Aorta (tissue), 5 donors: Measurements from ENCODE around the gene LASP1. TPM values are rescaled to one million over a fixed set of nuclear protein-coding genes. Genes with fewer than 3 reads are reported as not detected.

Experiments
- ATAC-seq: fragments of 200-7000 bp; cut with Tn5 transposase; one replicate; pipeline ENCODE4 v1.9.1; 2022; ENCODE audit warnings: moderate library complexity; ENCODE audit not compliant: low FRiP score
- DNase-seq, 2 donors: peaks; one replicate each; pipeline ENCODE4 v3.0.0-alpha.2; 2020
- H3K27ac ChIP-seq, 2 donors: one replicate each; pipeline ENCODE4 v1.5.1; 2013; ENCODE audit warnings: low read length in 2 of 2, mild to moderate bottlenecking in 2 of 2, moderate library complexity in 2 of 2, control low read depth in 1 of 2, inconsistent platforms in 1 of 2, low read depth in 1 of 2
- H3K27me3 ChIP-seq, 2 donors: one replicate each; pipeline ENCODE4 v1.6.1; 2013; ENCODE audit warnings: control low read depth in 1 of 2, low read length in 1 of 2, mild to moderate bottlenecking in 1 of 2, moderate library complexity in 1 of 2; ENCODE audit not compliant: insufficient read depth in 2 of 2, control insufficient read depth in 1 of 2
- H3K36me3 ChIP-seq, 2 donors: one replicate each; pipeline ENCODE4 v1.6.1; 2013; ENCODE audit warnings: control low read depth in 1 of 2, low read length in 1 of 2, mild to moderate bottlenecking in 1 of 2; ENCODE audit not compliant: insufficient read depth in 2 of 2, control insufficient read depth in 1 of 2
- H3K4me1 ChIP-seq, 2 donors: one replicate each; pipeline ENCODE4 v1.6.1; 2013; ENCODE audit warnings: low read length in 2 of 2, control low read depth in 1 of 2, mild to moderate bottlenecking in 1 of 2, moderate library complexity in 1 of 2; ENCODE audit not compliant: insufficient read depth in 2 of 2, control insufficient read depth in 1 of 2
- H3K4me3 ChIP-seq, 2 donors: one replicate each; pipeline ENCODE4 v1.5.1; 2013; ENCODE audit warnings: low read length in 2 of 2, control low read depth in 1 of 2, mild to moderate bottlenecking in 1 of 2
- H3K9me3 ChIP-seq: one replicate; pipeline ENCODE4 v1.6.1; 2013; ENCODE audit warnings: mild to moderate bottlenecking, low read length; ENCODE audit not compliant: control insufficient read depth
- WGBS, 2 donors: extraction: QIAGEN DNeasy Blood & Tissue Kit; methylation state at CpG; one replicate each; pipeline ENCODE4 v1.1.7; 2013; 5-methylcytosine and 5-hydroxymethylcytosine counted together
- intact Hi-C, 2 donors: fragments of 100-400 bp; cut with DNase I; formaldehyde crosslinking; loops; one replicate each; pipeline versions ENCODE4 v1.14.2 to v1.15.0; 2022
- microRNA-seq, 2 donors: library from miRNA; unstranded; fragments of <30 nt; microRNA quantifications; one replicate each; pipeline ENCODE4 v1.2.0, GENCODE V29; 2020
- polyA plus RNA-seq, 2 donors: library from polyadenylated mRNA; stranded (reverse); fragments of 200-250 nt; gene quantifications; one replicate each; pipeline ENCODE4 v1.2.3, GENCODE V29; 2013
- total RNA-seq, 2 donors: library from RNA; stranded (reverse); fragmentation: NEBNext Ultra II Directional; extraction: Animal tissue kit (Norgen Biotek cat#: 25700); gene quantifications; one replicate each; pipeline ENCODE4 v1.2.1, GENCODE V29; 2021
- donor health status: healthy with polysubstance abuse.
- donor health status: Bipolar disorder and iron deficiency.
- donor health status: DM: no; HTN: no; CAD: no.
- donor health status: DM: no; HTN: no; CAD: no.
- donor health status: DM: yes; HTN: yes; CAD: no.

The LASP1 gene
- total and polyA plus RNA-seq, 4 donors, result 68.5 to 169 (median 107) TPM

GRCh38 chr17:38960402-38960801 is 90.5 kb downstream of the LASP1 start:
- WGBS, 2 donors, result 89 to 94% methylated on average over 5 of the region's 5 CpGs
- ATAC-seq, result no peak

GRCh38 chr17:38961413-38961812 is 91.6 kb downstream of the LASP1 start:
- intact Hi-C loops, result no loop called here
- WGBS, 2 donors, result 54 to 66% methylated on average over 4 of the region's 4 CpGs

More at GRCh38 chr17:38960402-38960801, 90.5 kb downstream of the LASP1 start:
- Histone ChIP-seq H3K4me3 (no peak overlapping the region), H3K36me3 (no peaks in the 10 kb centered on the region), H3K27me3 (no peaks in the 10 kb centered on the region), H3K9me3 (no peaks in the 10 kb centered on the region), H3K27ac (no peak overlapping the region), H3K4me1 (no peaks in the 10 kb centered on the region)
- DNase-seq, result no peak
- intact Hi-C loops, result no loop called here

GRCh38 chr17:38967290-38967738 is 97.5 kb downstream of the LASP1 start, which contains the start of gene FBXO47:
FBXO47 (minus strand) TSS chr17:38967403; CDS start chr17:38963025, 4,378 bp downstream.
- H3K27me3 ChIP-seq, result no peaks in the 10 kb centered on the region
- WGBS, 2 donors, result 17 to 34% methylated on average over 21 of the region's 21 CpGs
- DNase-seq, result peak; percentile 94 to 95
- H3K4me3 ChIP-seq, result no peak within 1 kb of the TSS
- ATAC-seq, result peak; percentile 95
- intact Hi-C loops, result no loop called here
- no peaks in the 10 kb centered on the region for H3K36me3 ChIP-seq
- H3K4me1 ChIP-seq, result no peaks in the 10 kb centered on the region
- no peaks in the 10 kb centered on the region for H3K9me3 ChIP-seq
- H3K27ac ChIP-seq, result peak within 1 kb of the TSS in 1 of 2 donors; percentile 34

More at GRCh38 chr17:38961413-38961812, 91.6 kb downstream of the LASP1 start:
- no peak overlapping the region for H3K27ac ChIP-seq
- no peak for ATAC-seq
- no peak overlapping the region for H3K4me3 ChIP-seq
- H3K27me3 ChIP-seq, result no peaks in the 10 kb centered on the region
- no peaks in the 10 kb centered on the region for H3K9me3 ChIP-seq
- H3K4me1 ChIP-seq, result no peaks in the 10 kb centered on the region
- no peak for DNase-seq
- no peaks in the 10 kb centered on the region for H3K36me3 ChIP-seq

GRCh38 chr17:38969281-38969680 is 99.4 kb downstream of the LASP1 start:
- Histone ChIP-seq H3K4me3 (no peak overlapping the region), H3K9me3 (no peaks in the 10 kb centered on the region), H3K4me1 (no peaks in the 10 kb centered on the region), H3K27me3 (no peaks in the 10 kb centered on the region), H3K36me3 (no peaks in the 10 kb centered on the region), H3K27ac (no peak overlapping the region)
- intact Hi-C loops, result no loop called here
- 76 to 82% methylated on average over 4 of the region's 4 CpGs for WGBS, 2 donors
- DNase-seq, result no peak
- ATAC-seq, result no peak

GRCh38 chr17:38970128-38970527 is 100.3 kb downstream of the LASP1 start:
- Histone ChIP-seq H3K27me3 (no peaks in the 10 kb centered on the region), H3K4me1 (no peaks in the 10 kb centered on the region), H3K27ac (no peak overlapping the region), H3K9me3 (no peaks in the 10 kb centered on the region), H3K36me3 (no peaks in the 10 kb centered on the region), H3K4me3 (no peak overlapping the region)
- intact Hi-C loops, result no loop called here
- 80 to 85% methylated on average over 4 of the region's 4 CpGs for WGBS, 2 donors
- DNase-seq (no peak), ATAC-seq (no peak)

- 91 to 97% methylated on average over 5 of the region's 5 CpGs for WGBS, 2 donors
- no peak for ATAC-seq
- Histone ChIP-seq H3K36me3 (no peaks in the 10 kb centered on the region), H3K27me3 (no peaks in the 10 kb centered on the region), H3K9me3 (no peaks in the 10 kb centered on the region), H3K27ac (no peak overlapping the region), H3K4me3 (no peak overlapping the region), H3K4me1 (no peaks in the 10 kb centered on the region)
- DNase-seq, result no peak
- intact Hi-C loops, result no loop called here
Observed at GRCh38 chr17:38970804-38971203, 100.9 kb downstream of the LASP1 start.

Small RNAs within 50 kb of the gene (microRNA-seq; reads per million reads assigned to microRNA genes)
- 0.60 to 0.99 reads per million in 2 donors for gene MIR4727
- 0.99 to 1.2 reads per million in 2 donors for gene MIR6779

Other genes starting within 250 kb of the LASP1 start
- 1 to 10 TPM; 1.3 to 1.5 TPM for gene EPOP, start 195.1 kb upstream of the LASP1 start, total RNA-seq
- gene EPOP, start 195.1 kb upstream of the LASP1 start, polyA plus RNA-seq, result under 1 TPM in 1 of 2 donors, not detected in 1; 0.64 TPM
- 100 to 1,000 TPM; 124 to 195 TPM for gene MLLT6, start 164.8 kb upstream of the LASP1 start, total RNA-seq
- gene MLLT6, start 164.8 kb upstream of the LASP1 start, polyA plus RNA-seq, result 10 to 100 TPM; 28.7 to 70.1 TPM
- 10 to 100 TPM; 18.3 to 18.8 TPM for gene CISD3, start 139.7 kb upstream of the LASP1 start, total RNA-seq
- 10 to 100 TPM; 42.4 to 59.0 TPM for gene CISD3, start 139.7 kb upstream of the LASP1 start, polyA plus RNA-seq
- gene PCGF2, start 121.7 kb upstream of the LASP1 start, total RNA-seq, result 10 to 100 TPM; 61.4 to 75.5 TPM
- 10 to 100 TPM; 32.8 to 33.2 TPM for gene PCGF2, start 121.7 kb upstream of the LASP1 start, polyA plus RNA-seq
- 100 to 1,000 TPM in 1 of 2 donors, 10 to 100 TPM in 1; 99.9 to 109 TPM for gene PSMB3, start 117.3 kb upstream of the LASP1 start, total RNA-seq
- gene PSMB3, start 117.3 kb upstream of the LASP1 start, polyA plus RNA-seq, result 100 to 1,000 TPM; 164 to 183 TPM
- gene PIP4K2B, start 70.5 kb upstream of the LASP1 start, total RNA-seq, result 10 to 100 TPM; 32.4 to 48.4 TPM
- gene PIP4K2B, start 70.5 kb upstream of the LASP1 start, polyA plus RNA-seq, result 10 to 100 TPM in 1 of 2 donors, 1 to 10 TPM in 1; 9.6 to 26.1 TPM
- 10 to 100 TPM; 19.0 to 23.9 TPM for gene CWC25, start 44.7 kb upstream of the LASP1 start, total RNA-seq
- 10 to 100 TPM in 1 of 2 donors, 1 to 10 TPM in 1; 7.1 to 32.7 TPM for gene CWC25, start 44.7 kb upstream of the LASP1 start, polyA plus RNA-seq
- 1,000 to 10,000 TPM; 1,147 to 1,150 TPM for gene RPL23, start 16.3 kb upstream of the LASP1 start, total RNA-seq
- gene RPL23, start 16.3 kb upstream of the LASP1 start, polyA plus RNA-seq, result 1,000 to 10,000 TPM; 2,973 to 5,274 TPM
- gene FBXO47, start 97.3 kb downstream of the LASP1 start, total RNA-seq, result not detected
- gene FBXO47, start 97.3 kb downstream of the LASP1 start, polyA plus RNA-seq, result not detected